ENCODE results near the gene RAPGEF4.

DNA sequence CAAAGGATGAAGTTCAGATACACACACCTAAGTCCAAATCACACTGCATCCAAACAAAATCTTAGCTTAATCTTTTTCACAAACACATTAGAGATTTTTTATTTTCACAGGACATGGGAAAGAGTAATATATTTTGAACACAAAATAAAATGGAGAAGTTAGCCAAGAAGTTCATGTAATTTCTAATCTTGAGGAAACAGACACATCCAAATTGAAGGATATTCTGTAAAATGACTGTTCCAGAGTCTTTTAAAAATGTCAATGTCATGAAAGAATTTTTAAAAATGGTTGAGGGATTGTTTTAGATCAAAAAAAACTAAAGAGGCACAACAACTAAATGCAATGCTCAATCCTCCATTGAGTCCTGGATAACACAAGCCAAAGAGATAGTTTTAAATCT is 12.4 kb upstream of the RAPGEF4 start:
- TF ChIP-seq CBX8 (IDR thresholded peaks at IDR 0.05; ENCODE audit: borderline replicate concordance, extremely low read depth, low read depth, low read length, poor library complexity, severe bottlenecking), result no peak
- no peak for TF ChIP-seq ZKSCAN8 (CRISPR knock-in tag; IDR thresholded peaks at IDR 0.05)
- no peak for TF ChIP-seq KDM5B (IDR thresholded peaks at IDR 0.05; ENCODE audit: insufficient replicate concordance, low read depth, low read length)

Measured in K562 (cell line).